Mucosa of descending colon (tissue), 3 donors: Measurements from ENCODE around the gene CDC42EP1. TPM values are rescaled to one million over a fixed set of nuclear protein-coding genes. Genes with fewer than 3 reads are reported as not detected.

ENCODE experiments used
- ATAC-seq: fragments of 200-7000 bp; cut with Tn5 transposase; one replicate; pipeline ENCODE4 v1.9.1; 2020; ENCODE audit warnings: mild to moderate bottlenecking, moderate library complexity
- DNase-seq, 3 donors: peaks; one replicate each; pipeline ENCODE4 v3.0.0-alpha.2; 2020
- H3K36me3 ChIP-seq: fragments of 200-600 bp; one replicate; pipeline ENCODE4 v1.8.0; 2021; ENCODE audit warnings: low read depth, mild to moderate bottlenecking
- H3K4me1 ChIP-seq: fragments of 200-600 bp; one replicate; pipeline ENCODE4 v1.8.0; 2021; ENCODE audit warnings: low read depth, mild to moderate bottlenecking
- H3K4me3 ChIP-seq: fragments of 200-600 bp; one replicate; pipeline ENCODE4 v1.8.0; 2021; ENCODE audit warnings: mild to moderate bottlenecking
- H3K9me3 ChIP-seq: fragments of 200-600 bp; one replicate; pipeline ENCODE4 v1.8.0; 2021; ENCODE audit warnings: mild to moderate bottlenecking
- CTCF ChIP-seq: fragments of 200-600 bp; IDR thresholded peaks from one replicate; pipeline ENCODE4 v1.8.0; 2022; ENCODE audit warnings: antibody characterized with exemption, mild to moderate bottlenecking
- intact Hi-C, 2 donors: fragments of 100-400 bp; cut with DNase I in 1 of 2; cut with micrococcal nuclease in 1 of 2; formaldehyde crosslinking; loops; one replicate each; pipeline versions ENCODE4 v1.11.0 to v1.11.1; 2022; cut with DNase I, micrococcal nuclease
- total RNA-seq, 3 donors: library from RNA; stranded (reverse); fragmentation: NEBNext Ultra II Directional in 2 of 3; extraction: Animal tissue kit (Norgen Biotek cat#: 25700) in 2 of 3; gene quantifications; one replicate each; pipeline versions ENCODE4 v1.2.1 to v1.2.4, GENCODE V29; 2021 to 2023
- donor health status: DM: no; HTN: no; CAD: no; lungs with moderate emphysema.
- donor health status: DM: no; HTN: no; CAD: no.
- donor health status: DM: no; HTN: yes; CAD: no.

Gene CDC42EP1
- total RNA-seq, 3 donors from 2014 or later: 31.5 to 52.0 (median 48.2) TPM

GRCh38 chr22:37617431-37617830, 57.2 kb downstream of the CDC42EP1 start:
- Histone ChIP-seq H3K4me3 (no peak overlapping the region), H3K4me1 (no peaks in the 10 kb centered on the region), H3K36me3 (peaks cover 4% of the 10 kb centered on the region), H3K9me3 (no peaks in the 10 kb centered on the region)
- ATAC-seq (no peak), DNase-seq (no peak)
- intact Hi-C loops: no loop called here
- TF ChIP-seq CTCF: no peak

GRCh38 chr22:37618072-37618656, 57.9 kb downstream of the CDC42EP1 start:
- intact Hi-C loops: no loop called here
- Histone ChIP-seq H3K4me1 (no peaks in the 10 kb centered on the region), H3K36me3 (peaks cover 4% of the 10 kb centered on the region), H3K9me3 (no peaks in the 10 kb centered on the region), H3K4me3 (no peak overlapping the region)
- ATAC-seq (no peak), DNase-seq (no peak)
- no peak for TF ChIP-seq CTCF

- H3K36me3 ChIP-seq: peaks cover 4% of the 10 kb centered on the region
- H3K4me1 ChIP-seq: peaks cover 3% of the 10 kb centered on the region
- H3K9me3 ChIP-seq: no peaks in the 10 kb centered on the region
- no peak overlapping the region for H3K4me3 ChIP-seq
- intact Hi-C loops: no loop called here
- TF ChIP-seq CTCF: no peak
- DNase-seq (no peak), ATAC-seq (no peak)
These were observed 58.4 kb downstream of the CDC42EP1 start for GRCh38 chr22:37618674-37619073.

Other genes starting within 250 kb of the CDC42EP1 start
- under 1 TPM in 2 of 3 donors, not detected in 1; 0.35 to 0.54 TPM for gene ELFN2, start 133.0 kb upstream of the CDC42EP1 start, total RNA-seq
- 10 to 100 TPM; 11.3 to 16.1 (median 13.7) TPM for gene MFNG, start 74.1 kb upstream of the CDC42EP1 start, total RNA-seq
- gene CARD10, start 41.1 kb upstream of the CDC42EP1 start, total RNA-seq: 10 to 100 TPM; 43.3 to 74.1 (median 60.5) TPM
- gene LGALS2, start 19.6 kb downstream of the CDC42EP1 start, total RNA-seq: 10 to 100 TPM; 10.7 to 93.5 (median 23.1) TPM
- gene GGA1, start 48.4 kb downstream of the CDC42EP1 start, total RNA-seq: 10 to 100 TPM; 70.4 to 79.0 (median 74.3) TPM
- 10 to 100 TPM; 48.8 to 98.2 (median 96.6) TPM for gene SH3BP1, start 79.2 kb downstream of the CDC42EP1 start, total RNA-seq
- gene PDXP, start 98.2 kb downstream of the CDC42EP1 start, total RNA-seq: 10 to 100 TPM; 26.8 to 43.3 (median 40.6) TPM
- gene LGALS1, start 115.2 kb downstream of the CDC42EP1 start, total RNA-seq: 100 to 1,000 TPM in 2 of 3 donors, 10 to 100 TPM in 1; 54.6 to 376 (median 150) TPM
- 10 to 100 TPM; 28.5 to 45.3 (median 42.6) TPM for gene NOL12, start 125.9 kb downstream of the CDC42EP1 start, total RNA-seq
- gene TRIOBP, start 136.6 kb downstream of the CDC42EP1 start, total RNA-seq: 100 to 1,000 TPM in 1 of 3 donors, 10 to 100 TPM in 2; 78.2 to 107 (median 78.6) TPM
- 10 to 100 TPM in 2 of 3 donors, 1 to 10 TPM in 1; 9.2 to 15.6 (median 13.6) TPM for gene GCAT, start 247.5 kb downstream of the CDC42EP1 start, total RNA-seq